GM12878 (cell line): ENCODE data around the gene CSMD2. TPM values are rescaled to one million over a fixed set of nuclear protein-coding genes. Genes with fewer than 3 reads are reported as not detected.

Experiments used
- ATAC-seq: fragments of 200-7000 bp; cut with Tn5 transposase; 3 replicates; pipeline ENCODE4 v1.9.1; 2020; ENCODE audit warnings: mild to moderate bottlenecking, moderate library complexity
- BruUV-seq: library from RNA; stranded (reverse); fragments of 400-500 nt; replicated peaks from 2 replicates; lab custom pipeline; 2021; lab: Mats Ljungman, UMichigan
- CTCF ChIA-PET: fragments of 300-600 bp; sonication (Branson Sonifier 250); formaldehyde crosslinking; extraction: SDS; loops from one replicate; lab custom pipeline; 2021; ENCODE audit warnings: inconsistent platforms; lab: Yijun Ruan, JAX
- POLR2A ChIA-PET: fragments of 350-600 bp; formaldehyde crosslinking; extraction: SDS; loops from one replicate; lab custom pipeline; 2021; ENCODE audit warnings: inconsistent platforms; lab: Charles Lee
- RAD21 ChIA-PET: fragments of 300-600 bp; sonication (Branson Sonifier 250); formaldehyde crosslinking; loops from one replicate; lab custom pipeline; 2023; ENCODE audit warnings: antibody characterized with exemption; ENCODE audit not compliant: unreplicated experiment; lab: Charles Lee
- SMC1A ChIA-PET: fragments of 300-600 bp; sonication (Branson Sonifier 250); formaldehyde crosslinking; loops from one replicate; lab custom pipeline; 2023; ENCODE audit not compliant: unreplicated experiment, uncharacterized antibody; lab: Charles Lee
- DNase-seq: peaks from one replicate; pipeline ENCODE4 v3.0.0-alpha.2; 2011; ENCODE audit warnings: low read depth, low spot score
- FAIRE-seq: peaks from 3 replicates; lab custom pipeline; 2011; peaks lifted over from hg19 to GRCh38; lab: Jason Lieb, UNC
- H2AFZ ChIP-seq: 2 replicates; pipeline ENCODE4 v1.6.0; 2011; ENCODE audit warnings: low read depth, low read length, control low read depth; ENCODE audit not compliant: control insufficient read depth
- H3K27ac ChIP-seq: 2 replicates; pipeline ENCODE4 v1.5.1; 2011; ENCODE audit warnings: control low read depth; ENCODE audit not compliant: control insufficient read depth, insufficient read depth
- H3K27me3 ChIP-seq, 2 experiments: replicated peaks in 1 of 2; 2 replicates each; pipeline versions ENCODE4 v1.6.0 to v1.6.1; 2011; ENCODE audit warnings: low read length in 1 of 2; ENCODE audit not compliant: control insufficient read depth in 2 of 2, insufficient read depth in 2 of 2
- H3K36me3 ChIP-seq, 2 experiments: 2 replicates each; pipeline ENCODE4 v1.5.1; 2011; ENCODE audit warnings: low read length in 1 of 2; ENCODE audit not compliant: control insufficient read depth in 2 of 2, insufficient read depth in 2 of 2
- H3K4me1 ChIP-seq: 2 replicates; pipeline ENCODE4 v1.6.1; 2011; ENCODE audit warnings: mild to moderate bottlenecking, low read length, moderate library complexity, mixed read lengths; ENCODE audit not compliant: control insufficient read depth, insufficient read depth
- H3K4me2 ChIP-seq: 2 replicates; pipeline ENCODE4 v1.6.0; 2011; ENCODE audit warnings: control low read depth; ENCODE audit not compliant: control insufficient read depth, insufficient read depth
- H3K4me3 ChIP-seq: fragments of 200-600 bp; sonication (generic); 2 replicates; pipeline ENCODE4 v1.5.1; 2016
- H3K79me2 ChIP-seq: 2 replicates; pipeline ENCODE4 v1.6.0; 2011; ENCODE audit warnings: low read length; ENCODE audit not compliant: control insufficient read depth, insufficient read depth
- H3K9ac ChIP-seq: 2 replicates; pipeline ENCODE4 v1.8.0; 2011; ENCODE audit warnings: low read length, control low read depth, mixed read lengths; ENCODE audit not compliant: control insufficient read depth, insufficient read depth
- H3K9me3 ChIP-seq: replicated peaks from 3 replicates; pipeline ENCODE4 v1.5.1; 2011; ENCODE audit warnings: mild to moderate bottlenecking, low read length; ENCODE audit not compliant: control insufficient read depth, insufficient read depth
- H4K20me1 ChIP-seq: 2 replicates; pipeline ENCODE4 v1.6.0; 2011; ENCODE audit not compliant: control insufficient read depth, insufficient read depth
- BHLHE40 ChIP-seq, 2 experiments: fragments of 450-650 bp in 1 of 2; IDR thresholded peaks; 2 replicates each; pipeline ENCODE4 v1.6.1; 2011 to 2017; ENCODE audit warnings: low read depth in 2 of 2, borderline replicate concordance in 1 of 2, improper control_type of control experiment in 1 of 2, low read length in 1 of 2, mild to moderate bottlenecking in 1 of 2
- E4F1 ChIP-seq: fragments of 450-650 bp; IDR thresholded peaks from 2 replicates; pipeline ENCODE4 v1.6.1; 2018; ENCODE audit warnings: borderline replicate concordance, mild to moderate bottlenecking; ENCODE audit not compliant: partially characterized antibody
- EGR1 ChIP-seq, 2 experiments: IDR thresholded peaks; 1 replicate in 1 of 2; 2 replicates in 1 of 2; pipeline ENCODE4 v1.6.1; 2011 to 2012; ENCODE audit warnings: low read depth in 2 of 2, low read length in 2 of 2, borderline replicate concordance in 1 of 2, mild to moderate bottlenecking in 1 of 2, moderate library complexity in 1 of 2
- IRF3 ChIP-seq: fragments of 450-650 bp; IDR thresholded peaks from 2 replicates; pipeline ENCODE4 v1.6.1; 2014; ENCODE audit warnings: mild to moderate bottlenecking
- NRF1 ChIP-seq: conservative IDR thresholded peaks from 2 replicates; pipeline ENCODE4 v1.6.1; 2011; ENCODE audit warnings: mild to moderate bottlenecking, low read depth, low read length, improper control_type of control experiment
- PML ChIP-seq: IDR thresholded peaks from 2 replicates; pipeline ENCODE4 v1.6.1; 2012; ENCODE audit warnings: low read length, inconsistent platforms
- SIN3A ChIP-seq: IDR thresholded peaks from 2 replicates; pipeline ENCODE4 v1.6.1; 2012; ENCODE audit warnings: low read depth, low read length, improper control_type of control experiment
- USF2 ChIP-seq: IDR thresholded peaks from 2 replicates; pipeline ENCODE4 v1.6.1; 2011; ENCODE audit warnings: low read depth, low read length, improper control_type of control experiment, borderline replicate concordance
- ZNF384 ChIP-seq: IDR thresholded peaks from 2 replicates; pipeline ENCODE4 v1.6.1; 2012; ENCODE audit warnings: low read depth, mild to moderate bottlenecking, low read length, improper control_type of control experiment, borderline replicate concordance
- ZNF687 ChIP-seq: fragments of 450-650 bp; IDR thresholded peaks from 2 replicates; pipeline ENCODE4 v1.6.1; 2017; ENCODE audit warnings: mild to moderate bottlenecking, moderate library complexity
- WGBS: methylation state at CpG from one replicate; pipeline ENCODE4 v1.1.6; 2016; ENCODE audit warnings: low lambda C conversion rate; ENCODE audit not compliant: insufficient replicate concordance, insufficient coverage; ENCODE audit errors: missing lambda C conversion rate; 5-methylcytosine and 5-hydroxymethylcytosine counted together
- in situ Hi-C: fragments of 300-500 bp; cut with MboI; formaldehyde crosslinking; loops from 9 replicates; pipeline ENCODE4 v1.14.3; 2018; ENCODE audit warnings: mixed read lengths
- intact Hi-C: fragments of 100-400 bp; cut with micrococcal nuclease; formaldehyde crosslinking; loops from one replicate; pipeline ENCODE4 v1.14.2; 2022; ENCODE audit not compliant: unreplicated experiment
- polyA plus RNA-seq, 11 experiments: library from polyadenylated mRNA; depleted of rRNA in 4 of 11; unstranded in 6 of 11; stranded (reverse) in 5 of 11; fragments of >200 nt; fragmentation: Nextera tagmentation in 4 of 11; fragmentation: Illumina TruSeq in 1 of 11; extraction: Ambion mirVana in 4 of 11; extraction: Trizol in 1 of 11; gene quantifications; 1 replicate in 1 of 11; 2 replicates in 10 of 11; pipeline versions ENCODE4 v1.2.1 to v1.2.3, GENCODE V29; 2011 to 2016; ENCODE audit warnings: inconsistent platforms in 2 of 11, missing spikeins in 2 of 11, low read depth in 1 of 11
- total RNA-seq, 4 experiments: library from RNA; depleted of rRNA in 3 of 4; stranded (reverse); fragments of >200 nt in 3 of 4; fragmentation: Illumina TruSeq in 1 of 4; extraction: Trizol in 1 of 4; gene quantifications; 2 replicates each; pipeline versions ENCODE4 v1.2.1 to v1.2.3, GENCODE V29; 2013 to 2021

The CSMD2 gene
- total and polyA plus RNA-seq, 10 of the 15 experiments (the other 5 are each of a cell fraction or from before 2014, with no cell fraction given): under 0.01 TPM; not detected in 9

GRCh38 chr1:33864460-33865389 lies 300.3 kb downstream of the CSMD2 start:
- ATAC-seq (no peak), DNase-seq (no peak), FAIRE-seq (no peak)
- H3K9ac ChIP-seq: no peak overlapping the region
- H4K20me1 ChIP-seq: no peaks in the 10 kb centered on the region
- BruUV-seq: no TSS peak
- ChIA-PET CTCF (no interaction called here), POLR2A (no interaction called here), SMC1A (no interaction called here), RAD21 (no interaction called here)
- no peaks in the 10 kb centered on the region; the same call in 2 of the 3 replicates for H3K9me3 ChIP-seq
- H2AFZ ChIP-seq: no peak overlapping the region
- H3K36me3 ChIP-seq: no peaks in the 10 kb centered on the region
- no peaks in the 10 kb centered on the region for H3K4me1 ChIP-seq
- H3K27me3 ChIP-seq: no peaks in the 10 kb centered on the region
- no peak overlapping the region for H3K27ac ChIP-seq
- H3K4me2 ChIP-seq: no peak overlapping the region
- in situ Hi-C loops (no loop called here), intact Hi-C loops (no loop called here)
- H3K79me2 ChIP-seq: no peaks in the 10 kb centered on the region
- 20% methylated on average over 14 of the region's 14 CpGs for WGBS
- no peak overlapping the region for H3K4me3 ChIP-seq
- TF ChIP-seq NRF1 (no peak), USF2 (no peak), SIN3A (no peak), BHLHE40 (IDR thresholded peaks at IDR 0.05; ENCODE audit: borderline replicate concordance in 1 of 2, low read depth in 2 of 2, low read length in 1 of 2) (no peak), E4F1 (no peak), IRF3 (no peak), ZNF687 (no peak), EGR1 (IDR thresholded peaks at IDR 0.05; ENCODE audit: borderline replicate concordance in 1 of 2, low read depth in 2 of 2, low read length in 2 of 2) (no peak), PML (no peak), ZNF384 (no peak)
